GM23338 (cell line): ENCODE measurements around the gene RNF145. TPM values are rescaled to one million over a fixed set of nuclear protein-coding genes. Genes with fewer than 3 reads are reported as not detected.

Source experiments
- ATAC-seq: fragments of 200-7000 bp; cut with Tn5 transposase; 3 replicates; pipeline ENCODE4 v1.9.1; 2020
- DNase-seq: peaks from one replicate; pipeline ENCODE4 v3.0.0-alpha.2; 2015; ENCODE audit warnings: low spot score
- H2AFZ ChIP-seq: fragments of 200-600 bp; sonication (generic); 2 replicates; pipeline ENCODE4 v1.8.0; 2016; ENCODE audit warnings: antibody characterized with exemption, mild to moderate bottlenecking, moderate library complexity
- H3F3A ChIP-seq: fragments of 200-600 bp; sonication (generic); replicated peaks from 2 replicates; pipeline ENCODE4 v1.8.0; 2017; ENCODE audit warnings: antibody characterized with exemption, mixed run types, low read depth
- H3K27ac ChIP-seq: fragments of 200-600 bp; sonication (generic); 2 replicates; pipeline ENCODE4 v1.6.1; 2016; ENCODE audit warnings: low read depth
- H3K27me3 ChIP-seq: fragments of 200-600 bp; sonication (generic); 2 replicates; pipeline ENCODE4 v1.8.0; 2016; ENCODE audit warnings: mild to moderate bottlenecking, mixed run types, moderate library complexity; ENCODE audit not compliant: insufficient read depth
- H3K36me3 ChIP-seq: fragments of 200-600 bp; sonication (generic); 2 replicates; pipeline ENCODE4 v1.8.0; 2016; ENCODE audit warnings: mild to moderate bottlenecking; ENCODE audit not compliant: insufficient read depth
- H3K4me1 ChIP-seq: fragments of 200-600 bp; sonication (generic); 2 replicates; pipeline ENCODE4 v1.8.0; 2016; ENCODE audit warnings: mild to moderate bottlenecking, moderate library complexity; ENCODE audit not compliant: insufficient read depth
- H3K4me2 ChIP-seq: fragments of 200-600 bp; sonication (generic); 2 replicates; pipeline ENCODE4 v1.7.1; 2017; ENCODE audit warnings: mixed run types
- H3K4me3 ChIP-seq: fragments of 200-600 bp; sonication (generic); 2 replicates; pipeline ENCODE4 v1.6.1; 2016; ENCODE audit warnings: mixed run types
- H3K79me2 ChIP-seq: fragments of 200-600 bp; sonication (generic); replicated peaks from 2 replicates; pipeline ENCODE4 v1.8.0; 2017; ENCODE audit warnings: mild to moderate bottlenecking; ENCODE audit not compliant: insufficient read depth
- H3K9me2 ChIP-seq: fragments of 200-600 bp; sonication (generic); 2 replicates; pipeline ENCODE4 v1.8.0; 2017; ENCODE audit not compliant: insufficient read depth
- H4K20me1 ChIP-seq: fragments of 200-600 bp; sonication (generic); replicated peaks from 2 replicates; pipeline ENCODE4 v1.8.0; 2017; ENCODE audit warnings: mild to moderate bottlenecking; ENCODE audit not compliant: insufficient read depth
- H3K27ac Mint-ChIP-seq: 2 replicates; pipeline ENCODE4 v1.8.0; 2020; ENCODE audit warnings: inconsistent platforms, mild to moderate bottlenecking, moderate library complexity, mixed read lengths
- H3K27me3 Mint-ChIP-seq: 3 replicates; pipeline ENCODE4 v1.8.0; 2022; ENCODE audit warnings: low read depth, mild to moderate bottlenecking, moderate library complexity, mixed read lengths, inconsistent platforms; ENCODE audit not compliant: insufficient read depth, poor library complexity
- H3K36me3 Mint-ChIP-seq: 3 replicates; pipeline ENCODE4 v1.8.0; 2021; ENCODE audit warnings: low read depth, mild to moderate bottlenecking, inconsistent platforms, moderate library complexity, mixed read lengths
- H3K4me1 Mint-ChIP-seq: 3 replicates; pipeline ENCODE4 v1.8.0; 2020; ENCODE audit warnings: mild to moderate bottlenecking, inconsistent platforms, mixed read lengths
- H3K4me3 Mint-ChIP-seq: 3 replicates; pipeline ENCODE4 v1.8.0; 2021; ENCODE audit warnings: moderate library complexity, mild to moderate bottlenecking, inconsistent platforms, mixed read lengths
- H3K9me3 Mint-ChIP-seq: 3 replicates; pipeline ENCODE4 v1.8.0; 2020; ENCODE audit warnings: moderate library complexity, mild to moderate bottlenecking, inconsistent platforms, mixed read lengths
- CREB1 ChIP-seq: fragments of 250-450 bp; sonication (Bioruptor Pico); IDR thresholded peaks from 2 replicates; pipeline ENCODE4 v1.5.0; 2020; ENCODE audit warnings: low read depth, mild to moderate bottlenecking, moderate library complexity
- ETS1 ChIP-seq: IDR thresholded peaks from 2 replicates; pipeline ENCODE4 v1.6.1; 2016; ENCODE audit warnings: antibody characterized with exemption
- EZH2 ChIP-seq: fragments of 200-600 bp; sonication (generic); IDR thresholded peaks from one replicate; pipeline ENCODE4 v1.8.0; 2017; ENCODE audit warnings: antibody characterized with exemption, mild to moderate bottlenecking, low read depth; ENCODE audit not compliant: unreplicated experiment
- EZH2phosphoT487 ChIP-seq: fragments of 200-600 bp; sonication (generic); IDR thresholded peaks from one replicate; pipeline ENCODE4 v1.8.1; 2018; ENCODE audit warnings: antibody characterized with exemption; ENCODE audit not compliant: unreplicated experiment
- NANOG ChIP-seq: IDR thresholded peaks from 2 replicates; pipeline ENCODE4 v1.6.1; 2016; ENCODE audit warnings: antibody characterized with exemption, borderline replicate concordance
- REST ChIP-seq: IDR thresholded peaks from one replicate; pipeline ENCODE4 v1.6.1; 2018; ENCODE audit warnings: antibody characterized with exemption; ENCODE audit not compliant: unreplicated experiment
- ZNF114 ChIP-seq: fragments of 250-450 bp; sonication (Bioruptor Pico); IDR thresholded peaks from 2 replicates; pipeline ENCODE4 v1.5.0; 2020; ENCODE audit warnings: mild to moderate bottlenecking, moderate library complexity
- ZNF331 ChIP-seq: fragments of 250-450 bp; sonication (Bioruptor Pico); IDR thresholded peaks from 2 replicates; pipeline ENCODE4 v1.5.0; 2020; ENCODE audit warnings: low read depth, mild to moderate bottlenecking, moderate library complexity
- polyA plus RNA-seq: library from polyadenylated mRNA; unstranded; fragments of >200 nt; fragmentation: Nextera tagmentation; extraction: Ambion mirVana; gene quantifications from 2 replicates; pipeline ENCODE4 v1.2.1, GENCODE V29; 2016
- total RNA-seq: library from RNA; depleted of rRNA; stranded (reverse); fragments of >200 nt; shearing (Covaris generic); gene quantifications from 2 replicates; pipeline ENCODE4 v1.2.3, GENCODE V29; 2014

Gene RNF145
- total and polyA plus RNA-seq, 2 experiments from 2014 or later: 15.6 to 43.5 TPM

GRCh38 chr5:159242656-159243055 is 33.3 kb upstream of the RNF145 start:
- Histone ChIP-seq H3K9me2 (no peaks in the 10 kb centered on the region; the same call in 1 of the 2 replicates), H3F3A (no peaks in the 10 kb centered on the region), H3K4me3 (no peak overlapping the region), H4K20me1 (no peaks in the 10 kb centered on the region), H3K36me3 (no peaks in the 10 kb centered on the region), H3K27ac (no peak overlapping the region), H3K27me3 (no peaks in the 10 kb centered on the region), H2AFZ (no peak overlapping the region), H3K4me1 (no peaks in the 10 kb centered on the region), H3K79me2 (no peaks in the 10 kb centered on the region), H3K4me2 (no peak overlapping the region)
- Mint-ChIP-seq H3K4me1 (no peaks in the 10 kb centered on the region), H3K27me3 (peaks cover 3% of the 10 kb centered on the region), H3K36me3 (no peaks in the 10 kb centered on the region), H3K4me3 (no peak overlapping the region), H3K27ac (no peak overlapping the region), H3K9me3 (no peaks in the 10 kb centered on the region)
- no peak for TF ChIP-seq EZH2phosphoT487
- TF ChIP-seq REST: no peak
- no peak for TF ChIP-seq ZNF331 (CRISPR knock-in tag)
- no peak for TF ChIP-seq ETS1
- TF ChIP-seq ZNF114: no peak
- no peak for TF ChIP-seq NANOG
- TF ChIP-seq CREB1 (CRISPR knock-in tag): no peak
- no peak for DNase-seq
- ATAC-seq: no peak

- Histone ChIP-seq H4K20me1 (no peaks in the 10 kb centered on the region), H3K27me3 (no peaks in the 10 kb centered on the region), H3K4me2 (no peak overlapping the region), H2AFZ (no peak overlapping the region), H3K79me2 (no peaks in the 10 kb centered on the region), H3K4me3 (no peak overlapping the region), H3K4me1 (no peaks in the 10 kb centered on the region), H3K36me3 (no peaks in the 10 kb centered on the region), H3K9me2 (no peaks in the 10 kb centered on the region; the same call in 1 of the 2 replicates), H3F3A (no peaks in the 10 kb centered on the region), H3K27ac (no peak overlapping the region)
- H3K27me3 Mint-ChIP-seq: peaks cover 4% of the 10 kb centered on the region
- DNase-seq (no peak), ATAC-seq (no peak)
- no peak overlapping the region for H3K27ac Mint-ChIP-seq
- no peak overlapping the region for H3K4me3 Mint-ChIP-seq
- H3K4me1 Mint-ChIP-seq: no peaks in the 10 kb centered on the region
- H3K9me3 Mint-ChIP-seq: no peaks in the 10 kb centered on the region
- no peaks in the 10 kb centered on the region for H3K36me3 Mint-ChIP-seq
- TF ChIP-seq REST (no peak), EZH2 (no peak), ZNF114 (no peak), EZH2phosphoT487 (no peak)
These were observed 32.7 kb upstream of the RNF145 start for GRCh38 chr5:159241946-159242552.
